DMS79 treated with DMSO at 0.1 percent for 48 hours (cell line): ENCODE data around the gene IFT122.
A peak's percentile ranks its signal among the peaks of the same experiment; 100 is the strongest.
"Not testable (repeated sequence)": the region's sequence is repeated elsewhere in the genome, so short reads cannot be mapped to it uniquely, and the experiment has no call there.

Experiments
- DNase-seq: peaks from one replicate; lab custom pipeline; 2025; lab: John Stamatoyannopoulos, UW

IFT122 gene, protein sequence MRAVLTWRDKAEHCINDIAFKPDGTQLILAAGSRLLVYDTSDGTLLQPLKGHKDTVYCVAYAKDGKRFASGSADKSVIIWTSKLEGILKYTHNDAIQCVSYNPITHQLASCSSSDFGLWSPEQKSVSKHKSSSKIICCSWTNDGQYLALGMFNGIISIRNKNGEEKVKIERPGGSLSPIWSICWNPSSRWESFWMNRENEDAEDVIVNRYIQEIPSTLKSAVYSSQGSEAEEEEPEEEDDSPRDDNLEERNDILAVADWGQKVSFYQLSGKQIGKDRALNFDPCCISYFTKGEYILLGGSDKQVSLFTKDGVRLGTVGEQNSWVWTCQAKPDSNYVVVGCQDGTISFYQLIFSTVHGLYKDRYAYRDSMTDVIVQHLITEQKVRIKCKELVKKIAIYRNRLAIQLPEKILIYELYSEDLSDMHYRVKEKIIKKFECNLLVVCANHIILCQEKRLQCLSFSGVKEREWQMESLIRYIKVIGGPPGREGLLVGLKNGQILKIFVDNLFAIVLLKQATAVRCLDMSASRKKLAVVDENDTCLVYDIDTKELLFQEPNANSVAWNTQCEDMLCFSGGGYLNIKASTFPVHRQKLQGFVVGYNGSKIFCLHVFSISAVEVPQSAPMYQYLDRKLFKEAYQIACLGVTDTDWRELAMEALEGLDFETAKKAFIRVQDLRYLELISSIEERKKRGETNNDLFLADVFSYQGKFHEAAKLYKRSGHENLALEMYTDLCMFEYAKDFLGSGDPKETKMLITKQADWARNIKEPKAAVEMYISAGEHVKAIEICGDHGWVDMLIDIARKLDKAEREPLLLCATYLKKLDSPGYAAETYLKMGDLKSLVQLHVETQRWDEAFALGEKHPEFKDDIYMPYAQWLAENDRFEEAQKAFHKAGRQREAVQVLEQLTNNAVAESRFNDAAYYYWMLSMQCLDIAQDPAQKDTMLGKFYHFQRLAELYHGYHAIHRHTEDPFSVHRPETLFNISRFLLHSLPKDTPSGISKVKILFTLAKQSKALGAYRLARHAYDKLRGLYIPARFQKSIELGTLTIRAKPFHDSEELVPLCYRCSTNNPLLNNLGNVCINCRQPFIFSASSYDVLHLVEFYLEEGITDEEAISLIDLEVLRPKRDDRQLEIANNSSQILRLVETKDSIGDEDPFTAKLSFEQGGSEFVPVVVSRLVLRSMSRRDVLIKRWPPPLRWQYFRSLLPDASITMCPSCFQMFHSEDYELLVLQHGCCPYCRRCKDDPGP

DNA sequence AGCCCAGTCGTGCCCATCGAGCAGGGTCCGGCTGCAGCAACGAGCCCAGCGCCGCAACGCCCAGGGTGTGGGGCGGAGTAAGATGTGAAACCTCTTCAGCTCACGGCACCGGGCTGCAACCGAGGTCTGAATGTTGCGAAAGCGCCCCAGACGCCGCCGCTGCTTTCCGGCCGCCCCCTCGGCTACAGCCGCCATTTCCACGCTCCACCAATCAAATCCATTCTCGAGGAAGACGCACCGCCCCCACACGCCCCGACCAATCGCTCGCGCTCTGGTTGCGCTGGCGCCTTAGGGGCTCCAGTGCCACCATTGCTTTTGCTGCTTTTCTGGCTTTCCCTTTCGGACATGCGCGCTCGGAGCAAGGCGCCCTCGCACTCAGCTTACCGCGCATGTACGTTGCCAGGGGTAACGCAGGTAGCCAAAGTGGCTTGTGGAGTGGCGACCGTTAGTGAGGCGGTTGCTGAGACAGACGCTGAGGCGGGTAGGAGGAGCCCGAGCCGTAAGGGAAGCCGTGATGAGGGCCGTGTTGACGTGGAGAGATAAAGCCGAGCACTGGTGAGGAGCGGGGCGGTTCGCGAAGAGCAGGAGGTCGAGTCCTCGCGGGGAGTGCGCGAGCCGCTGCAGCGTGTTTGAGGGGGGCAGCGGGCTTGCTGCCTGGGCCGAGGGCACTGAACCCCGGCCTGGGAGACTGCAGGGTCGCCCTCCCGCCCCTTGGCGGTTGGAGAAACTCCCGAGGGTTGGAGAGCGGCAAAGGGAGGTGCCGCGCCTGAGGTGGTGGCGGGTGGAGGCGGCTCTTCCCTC lies at the start of gene IFT122, which contains the start of gene MBD4:
Gene IFT122, plus strand, starts transcription at position 408 of the 801 bp plus-strand sequence. Its CDS starts 107 bp downstream, at position 515.
Gene MBD4, minus strand, starts transcription at position 132 of the 801 bp plus-strand sequence. Its CDS starts 115 bp downstream, at position 17.
- peak; percentile 98 for DNase-seq

DNA sequence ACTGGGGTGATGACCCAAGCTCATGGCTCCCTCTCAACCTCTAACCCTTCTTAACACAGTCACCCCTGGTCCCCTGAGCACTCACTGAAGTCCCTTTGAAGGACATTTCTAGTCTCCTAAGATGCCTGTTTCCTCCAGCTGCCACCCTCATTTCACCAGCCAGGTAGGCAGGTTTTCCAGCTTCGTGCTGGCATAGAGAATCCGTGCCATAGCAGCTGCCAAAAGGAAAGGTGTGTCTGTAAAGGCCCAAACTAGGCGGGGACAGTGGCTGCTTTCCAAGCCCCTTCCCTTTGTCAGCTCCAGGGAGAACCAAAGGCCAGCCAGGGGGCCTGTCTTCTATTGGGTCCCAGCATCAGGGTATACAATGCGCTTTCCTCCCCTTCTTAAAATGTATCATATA lies 48.4 kb upstream of the IFT122 start:
- DNase-seq: not testable (repeated sequence)

DNA sequence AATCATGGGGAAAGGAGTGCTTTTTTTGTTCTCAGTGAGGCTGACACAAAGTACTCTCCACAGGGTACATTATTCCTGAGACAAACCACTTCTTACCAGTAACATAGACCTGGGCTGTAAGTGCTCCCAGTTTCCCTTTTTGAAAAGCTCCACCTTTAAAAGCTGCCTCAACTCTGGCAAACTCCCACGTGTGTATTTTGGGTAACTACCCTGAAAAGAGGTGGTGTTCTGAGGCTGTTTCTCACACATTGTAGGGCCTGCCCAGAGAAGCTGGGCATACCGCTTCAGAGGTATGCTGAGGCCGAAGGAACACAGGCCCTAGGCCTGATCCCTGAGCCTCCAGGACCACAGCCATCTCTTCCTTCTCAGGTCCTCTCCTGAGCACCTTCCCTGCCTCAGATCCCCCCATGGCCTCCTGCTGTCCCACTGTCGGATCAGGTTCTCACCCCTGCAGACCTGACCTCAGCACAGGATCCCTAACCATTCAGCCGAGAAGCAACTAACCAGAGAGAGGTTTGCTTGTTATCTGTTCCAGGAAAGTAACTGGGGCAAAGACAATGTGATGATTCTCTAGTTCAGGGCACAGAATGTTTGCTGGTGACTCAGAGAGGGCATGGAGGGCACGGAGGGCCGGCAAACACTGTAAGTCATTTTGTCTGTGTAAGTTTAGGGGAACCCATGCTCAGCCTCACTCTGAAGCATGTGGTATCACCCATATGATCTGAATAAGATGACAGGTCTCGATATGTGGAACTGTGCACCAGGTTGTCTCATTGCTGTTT lies 47.7 kb upstream of the IFT122 start:
- not testable (repeated sequence) for DNase-seq

DNA sequence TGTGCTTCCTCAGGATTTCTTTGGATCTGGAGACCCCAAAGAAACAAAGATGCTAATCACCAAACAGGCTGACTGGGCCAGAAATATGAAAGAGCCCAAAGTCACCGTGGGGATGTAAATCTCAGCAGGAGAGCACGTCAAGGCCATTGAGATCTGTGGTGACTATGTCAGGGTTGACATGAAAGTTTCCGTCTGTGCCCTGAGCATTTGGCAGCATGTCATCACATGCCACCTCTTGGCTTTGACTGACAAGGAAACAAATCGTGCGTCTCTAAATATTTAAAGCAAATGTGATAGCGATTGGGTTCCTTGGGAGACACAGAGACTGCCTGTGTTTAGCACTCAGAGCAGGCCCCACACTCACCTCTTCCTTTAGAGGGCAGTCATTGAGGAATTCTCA lies 46.8 kb upstream of the IFT122 start:
- no peak for DNase-seq

DNA sequence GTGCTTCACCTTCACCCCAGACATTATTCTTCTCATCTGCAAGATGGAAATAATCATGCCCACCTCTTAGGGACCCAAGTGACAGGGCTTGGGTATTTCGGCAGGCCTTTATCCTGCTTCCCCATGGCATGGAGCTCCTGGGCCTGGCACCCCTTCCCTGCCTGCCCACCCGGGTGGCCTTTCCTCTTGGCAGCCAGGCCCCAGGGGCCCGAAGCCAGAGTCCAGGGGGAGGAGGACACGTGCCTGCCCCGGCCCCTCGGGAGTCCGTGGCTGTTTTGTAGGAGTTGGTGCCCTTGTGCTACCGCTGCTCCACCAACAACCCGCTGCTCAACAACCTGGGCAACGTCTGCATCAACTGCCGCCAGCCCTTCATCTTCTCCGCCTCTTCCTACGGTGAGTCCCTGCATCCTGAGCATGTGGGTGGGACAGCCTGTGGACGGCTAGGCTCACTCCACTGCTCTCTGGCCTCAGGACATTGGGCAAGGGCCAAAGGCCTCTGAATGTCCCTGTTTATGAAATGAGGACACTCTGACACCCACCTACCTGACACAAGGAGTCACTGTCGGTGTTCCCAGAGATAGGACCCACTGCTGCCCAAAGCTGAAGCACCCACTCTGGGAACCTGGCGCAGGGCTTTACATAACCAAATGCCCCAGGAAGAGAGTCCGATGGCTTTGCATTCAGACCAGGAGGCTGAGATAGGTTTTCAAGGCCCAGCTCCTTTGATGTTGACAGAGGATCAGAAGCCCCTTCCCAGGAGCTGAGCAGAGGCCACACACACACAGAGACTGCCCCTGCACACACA lies 46.1 kb upstream of the IFT122 start:
- DNase-seq: not testable (repeated sequence)

DNA sequence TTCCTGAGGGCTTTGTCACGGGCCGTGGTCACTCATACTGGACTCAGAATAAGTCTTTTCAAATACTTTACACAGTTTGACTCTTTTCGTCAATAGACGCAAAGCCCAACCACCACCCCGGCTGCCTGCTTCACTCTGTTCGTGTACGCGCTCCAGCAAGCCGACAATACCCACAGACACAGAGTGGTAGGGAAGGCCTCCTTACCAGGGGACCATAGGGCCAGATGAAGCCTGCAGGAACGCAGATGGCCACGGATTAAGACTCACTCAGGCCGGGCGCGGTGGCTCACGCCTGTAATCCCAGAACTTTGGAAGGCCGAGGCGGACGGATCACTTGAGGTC lies 41.2 kb upstream of the IFT122 start:
- DNase-seq: no peak

DNA sequence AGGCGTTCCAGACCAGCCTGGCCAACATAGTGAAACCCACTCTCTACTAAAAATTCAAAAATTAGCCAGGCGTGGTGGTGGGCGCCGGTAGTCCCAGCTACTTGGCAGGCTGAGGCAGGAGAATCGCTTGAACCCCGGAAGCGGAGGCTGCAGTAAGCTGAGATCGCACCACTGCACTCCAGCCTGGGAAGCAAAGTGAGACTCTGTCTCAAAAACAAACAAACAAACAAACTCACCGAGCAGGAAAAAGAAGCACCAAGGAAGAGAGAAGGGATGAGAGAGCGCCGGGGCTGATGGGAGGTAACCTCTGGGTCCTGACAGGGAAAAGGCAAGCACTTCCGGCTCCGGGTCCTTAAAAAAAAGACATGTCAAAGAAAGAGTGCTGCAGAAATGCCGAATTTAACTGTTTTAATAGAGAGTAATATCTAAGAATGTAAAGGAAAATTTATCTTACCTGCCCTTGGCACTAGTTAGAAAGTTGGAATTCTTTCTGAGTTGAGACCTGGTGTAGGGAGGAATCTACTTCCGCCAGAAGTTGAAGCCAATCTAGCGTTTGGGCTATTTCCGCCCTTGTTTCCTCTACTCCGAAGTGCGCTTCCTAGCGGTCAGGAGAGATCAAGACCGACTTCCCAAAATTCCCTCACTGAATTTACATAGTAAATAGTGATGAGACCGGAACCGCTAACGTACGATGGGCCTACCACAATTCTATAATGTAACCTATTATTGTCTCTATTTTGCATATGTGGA lies 40.7 kb upstream of the IFT122 start:
- DNase-seq: peak; percentile 93

DNA sequence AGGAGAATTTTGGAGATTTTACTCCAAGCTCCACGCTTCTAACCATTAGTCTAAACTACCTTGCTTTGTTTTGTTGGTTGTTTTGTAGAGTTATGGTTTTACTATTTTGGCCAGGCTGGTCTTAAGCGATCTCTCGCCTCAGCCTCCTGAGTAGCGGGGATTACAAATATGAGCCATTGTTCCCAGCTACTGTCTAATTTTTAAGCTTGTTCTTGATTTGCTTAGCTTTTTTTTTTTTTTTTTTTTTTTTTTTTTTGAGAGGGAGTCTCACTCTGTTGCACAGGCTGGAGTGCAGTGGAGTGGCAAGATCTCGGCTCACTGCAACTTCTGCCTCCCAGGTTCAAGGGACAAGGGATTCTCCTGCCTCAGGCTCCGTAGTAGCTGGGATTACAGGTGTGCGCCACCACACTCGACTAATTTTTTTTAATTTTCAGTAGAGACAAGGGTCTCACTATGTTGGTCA lies 40.1 kb upstream of the IFT122 start:
- DNase-seq: no peak

DNA sequence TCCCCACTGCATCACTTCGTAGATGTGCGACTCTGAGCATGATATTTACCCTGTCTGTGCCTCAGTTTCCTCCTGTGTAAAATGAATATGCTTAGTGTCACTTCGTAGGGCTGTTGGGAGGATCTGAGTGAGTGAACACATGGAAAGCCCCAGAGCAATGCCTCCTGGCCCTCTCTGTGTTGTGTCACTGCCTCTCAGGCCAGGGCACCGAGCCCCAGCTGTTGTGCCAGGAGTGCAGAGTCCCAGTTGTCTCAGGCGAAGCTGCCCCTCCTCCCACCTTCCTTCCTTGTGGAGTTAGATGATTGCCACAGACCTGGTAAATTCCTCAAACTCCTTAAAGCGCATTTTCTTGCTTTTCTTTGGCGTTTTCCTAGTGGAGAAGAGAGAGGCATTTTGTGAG lies 37.8 kb upstream of the IFT122 start:
- no peak for DNase-seq

DNA sequence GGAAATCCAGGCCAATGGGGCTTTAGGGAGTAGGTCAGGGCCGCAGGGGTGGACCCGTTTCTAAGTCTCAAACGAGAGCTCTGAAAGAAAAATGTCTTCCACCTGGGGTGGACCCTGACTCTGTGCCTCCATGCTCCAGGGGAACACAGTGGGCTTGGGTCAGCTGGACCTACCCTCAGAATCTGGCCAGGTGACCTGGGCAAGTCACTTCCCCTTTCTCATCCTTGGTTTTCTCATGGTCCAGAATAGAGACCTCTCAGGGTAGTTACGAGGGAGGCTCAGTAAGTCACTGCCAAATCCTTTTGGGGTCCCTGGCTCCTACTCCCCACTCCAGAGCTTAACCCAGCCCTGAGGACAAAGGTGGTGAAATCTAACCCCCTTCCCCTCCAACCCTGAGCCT lies 37.4 kb upstream of the IFT122 start:
- DNase-seq: no peak

DNA sequence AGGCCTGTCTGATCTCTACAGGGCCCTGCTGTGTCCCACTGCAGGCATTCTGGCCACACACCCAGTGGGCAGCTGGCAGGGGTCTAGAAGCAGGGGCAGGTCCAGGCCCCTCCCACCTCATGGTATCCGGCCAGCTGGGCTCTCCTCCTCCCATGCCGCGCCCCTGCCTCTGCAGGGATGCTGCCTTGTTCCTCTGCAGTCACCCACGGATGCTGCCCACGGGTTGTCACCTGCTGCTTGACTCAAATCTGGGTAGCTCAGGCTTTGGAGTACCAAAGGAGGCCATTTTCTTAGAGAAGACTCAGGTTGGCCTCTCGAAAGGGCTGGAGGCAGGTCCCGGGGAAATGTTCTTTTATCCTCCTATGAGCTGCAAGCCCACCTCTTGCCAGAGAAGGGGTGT lies 36.6 kb upstream of the IFT122 start:
- no peak for DNase-seq

DNA sequence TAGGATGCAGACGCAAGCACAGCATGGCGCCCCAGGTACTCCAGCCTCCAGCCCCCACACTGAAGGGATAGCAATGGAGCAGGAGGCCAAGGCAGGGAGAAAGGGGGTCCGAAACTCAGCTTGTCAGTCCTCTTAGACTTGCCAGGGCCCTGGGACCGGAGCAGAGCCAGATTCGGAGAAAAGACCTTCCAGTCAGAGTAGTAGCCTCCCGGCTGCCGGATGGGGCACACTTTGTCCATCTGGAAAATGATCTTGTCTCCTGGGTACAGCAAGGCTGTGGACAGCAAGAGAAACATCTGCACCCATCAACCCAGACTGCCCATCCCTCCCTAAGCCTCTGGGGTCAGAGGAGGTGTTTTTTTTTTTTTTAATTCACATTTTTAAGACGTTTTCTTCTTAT lies 35.9 kb upstream of the IFT122 start:
- DNase-seq: no peak

DNA sequence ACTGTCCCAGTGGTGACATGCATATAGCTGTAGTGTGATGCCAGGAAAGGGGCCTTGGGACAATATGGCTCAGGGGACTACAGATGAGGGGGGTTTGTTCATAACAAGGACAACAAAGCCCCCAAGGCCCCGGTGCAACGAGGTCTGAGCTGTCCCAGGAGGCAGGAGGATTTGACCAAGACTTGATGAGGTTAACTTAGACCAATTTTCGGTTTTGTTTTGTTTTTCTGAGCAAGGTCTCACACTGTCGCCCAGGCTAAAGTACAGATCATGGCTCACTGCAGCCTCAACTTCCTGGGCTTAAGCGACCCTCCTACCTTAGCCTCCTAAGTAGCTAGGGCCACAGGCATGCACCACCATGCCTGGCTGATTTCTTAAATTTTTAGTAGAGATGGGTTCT lies 35.4 kb upstream of the IFT122 start:
- DNase-seq: no peak

DNA sequence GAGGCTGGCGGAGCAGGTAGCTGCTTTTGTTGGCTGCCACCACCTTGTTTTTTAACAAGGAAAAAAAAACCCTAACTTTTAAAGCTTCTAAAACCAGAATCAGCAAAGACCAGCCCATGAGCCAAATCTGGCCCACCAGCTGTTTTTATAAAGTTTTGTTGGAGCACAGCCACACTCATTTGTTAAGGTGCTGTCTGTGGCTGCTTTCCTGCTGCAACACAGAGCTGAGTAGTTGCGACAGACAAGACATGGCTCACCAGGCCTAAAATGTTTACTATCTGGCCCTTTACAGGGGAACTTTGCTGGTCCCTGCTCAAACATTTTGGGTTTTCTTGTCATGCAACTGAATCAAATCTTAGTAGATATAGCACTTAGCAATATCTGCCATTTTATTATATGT lies 30.5 kb upstream of the IFT122 start:
- no peak for DNase-seq

DNA sequence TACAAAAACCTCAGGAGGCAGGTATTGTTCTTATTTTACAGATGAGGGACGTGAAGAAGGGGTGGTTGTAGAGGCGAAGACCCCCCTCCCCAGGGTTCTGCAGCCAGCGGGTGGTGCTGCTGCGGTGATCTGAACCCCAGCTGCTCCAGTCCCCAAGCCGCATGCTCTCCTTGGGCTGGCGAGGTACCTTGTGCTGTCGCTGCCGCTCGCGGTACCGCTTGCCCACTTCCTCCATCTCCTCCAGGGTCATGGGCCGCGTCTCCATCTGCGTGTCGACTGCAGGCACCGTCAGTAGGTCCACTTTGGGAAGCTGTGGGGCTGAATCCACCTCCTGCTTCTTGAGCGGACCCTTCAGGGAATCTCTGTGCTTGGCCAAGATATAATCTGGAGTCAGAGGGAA lies 29.1 kb upstream of the IFT122 start:
- DNase-seq: no peak

DNA sequence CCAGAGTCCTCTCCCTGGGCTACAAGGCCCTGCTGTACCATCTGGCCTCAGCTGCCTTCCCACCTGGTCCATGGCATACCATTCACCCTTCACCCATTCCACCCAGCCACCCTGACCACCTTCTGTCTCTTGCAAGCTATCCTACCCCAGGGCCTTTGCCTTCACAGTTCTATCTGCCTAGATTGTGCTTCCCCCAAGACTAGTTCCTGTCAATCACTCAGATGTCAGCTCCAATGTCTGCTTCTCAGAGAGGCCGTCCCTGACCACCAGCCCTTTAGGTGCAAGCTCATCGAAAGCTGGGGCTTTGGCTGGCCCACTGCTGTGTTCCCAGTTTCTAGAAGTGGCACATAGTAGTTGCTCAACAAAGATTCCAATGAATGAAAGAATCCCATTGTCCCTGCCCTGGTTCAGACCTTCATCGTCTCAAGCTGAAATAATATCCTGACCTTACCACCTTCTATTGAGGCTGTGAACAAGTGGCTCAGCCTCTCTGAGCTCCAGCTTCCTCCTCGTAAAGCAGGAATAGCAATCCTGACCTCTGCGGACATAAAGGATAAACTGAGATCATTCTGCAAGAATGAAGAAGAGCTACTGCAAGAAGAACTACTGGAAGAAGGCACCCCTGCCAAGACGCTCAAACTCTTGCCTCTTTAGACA lies 27.4 kb upstream of the IFT122 start:
- no peak for DNase-seq

DNA sequence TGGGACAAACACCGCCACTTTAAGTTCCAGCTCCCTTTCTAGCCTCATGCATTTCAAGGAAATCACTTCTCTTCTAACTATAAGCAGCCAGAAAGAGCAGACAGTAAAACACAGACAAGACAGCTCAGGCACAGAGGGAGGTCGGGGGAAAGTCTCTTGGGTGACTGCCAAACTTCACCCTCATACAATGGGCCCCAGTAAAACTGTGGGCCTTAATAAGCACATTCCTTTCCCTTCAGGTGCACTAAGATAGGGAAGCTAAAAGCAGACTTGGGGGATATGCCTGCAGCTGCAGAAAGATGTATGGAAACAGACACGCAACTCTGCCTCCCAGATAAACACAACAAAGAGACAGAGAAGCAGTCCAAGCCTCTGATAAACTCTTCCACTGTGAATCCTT lies 26.8 kb upstream of the IFT122 start:
- not testable (repeated sequence) for DNase-seq
